22Rv1 (cell line): ENCODE measurements around the gene FBN2.

ENCODE experiments used
- H3K27ac ChIP-seq: fragments of 450-650 bp; 2 replicates; pipeline ENCODE4 v1.5.1; 2017
- CTCF ChIP-seq: fragments of 450-650 bp; IDR thresholded peaks from 2 replicates; pipeline ENCODE4 v1.5.1; 2017; ENCODE audit warnings: mild to moderate bottlenecking
- ZFX ChIP-seq: fragments of 450-650 bp; IDR thresholded peaks from 2 replicates; pipeline ENCODE4 v1.6.1; 2017; ENCODE audit warnings: antibody characterized with exemption, borderline replicate concordance

The FBN2 gene

GRCh38 chr5:128539038-128539429, 989 bp upstream of the FBN2 start:
- TF ChIP-seq CTCF, result no peak
- no peak for TF ChIP-seq ZFX
- H3K27ac ChIP-seq, result no peak overlapping the region

- no peak for TF ChIP-seq CTCF
- no peak for TF ChIP-seq ZFX
- no peak overlapping the region for H3K27ac ChIP-seq
Observed at GRCh38 chr5:128538250-128539037, 399 bp upstream of the FBN2 start.

- H3K27ac ChIP-seq, result no peak overlapping the region
- TF ChIP-seq CTCF (no peak), ZFX (no peak)
Observed at GRCh38 chr5:128537221-128537999, 635 bp downstream of the FBN2 start.

GRCh38 chr5:128536254-128537220, 1.5 kb downstream of the FBN2 start:
- H3K27ac ChIP-seq, result no peak overlapping the region
- no peak for TF ChIP-seq CTCF
- no peak for TF ChIP-seq ZFX

- no peak for TF ChIP-seq ZFX
- no peak for TF ChIP-seq CTCF
- H3K27ac ChIP-seq, result no peak overlapping the region
Observed at GRCh38 chr5:128535251-128535650, 2.8 kb downstream of the FBN2 start.

GRCh38 chr5:128534726-128535125, 3.3 kb downstream of the FBN2 start:
- TF ChIP-seq ZFX, result no peak
- no peak for TF ChIP-seq CTCF

More at GRCh38 chr5:128534726-128535125, 3.3 kb downstream of the FBN2 start:
- no peak overlapping the region for H3K27ac ChIP-seq
